Hindlimb muscle (tissue), 1 donor: ENCODE data around the gene OR1A1. TPM values are rescaled to one million over a fixed set of nuclear protein-coding genes. Genes with fewer than 3 reads are reported as not detected.
"Not testable (repeated sequence)": the region's sequence is repeated elsewhere in the genome, so short reads cannot be mapped to it uniquely, and the experiment has no call there.

ENCODE experiments used
- DNase-seq: peaks from one replicate; pipeline ENCODE4 v3.0.0-alpha.2; 2013
- polyA plus RNA-seq: library from polyadenylated mRNA; unstranded; fragments of 120-200 nt; gene quantifications from one replicate; pipeline ENCODE4 v1.2.1, GENCODE V29; 2013; ENCODE audit not compliant: insufficient read length

Gene OR1A1, protein sequence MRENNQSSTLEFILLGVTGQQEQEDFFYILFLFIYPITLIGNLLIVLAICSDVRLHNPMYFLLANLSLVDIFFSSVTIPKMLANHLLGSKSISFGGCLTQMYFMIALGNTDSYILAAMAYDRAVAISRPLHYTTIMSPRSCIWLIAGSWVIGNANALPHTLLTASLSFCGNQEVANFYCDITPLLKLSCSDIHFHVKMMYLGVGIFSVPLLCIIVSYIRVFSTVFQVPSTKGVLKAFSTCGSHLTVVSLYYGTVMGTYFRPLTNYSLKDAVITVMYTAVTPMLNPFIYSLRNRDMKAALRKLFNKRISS
- polyA plus RNA-seq, result 0.06 TPM

DNA sequence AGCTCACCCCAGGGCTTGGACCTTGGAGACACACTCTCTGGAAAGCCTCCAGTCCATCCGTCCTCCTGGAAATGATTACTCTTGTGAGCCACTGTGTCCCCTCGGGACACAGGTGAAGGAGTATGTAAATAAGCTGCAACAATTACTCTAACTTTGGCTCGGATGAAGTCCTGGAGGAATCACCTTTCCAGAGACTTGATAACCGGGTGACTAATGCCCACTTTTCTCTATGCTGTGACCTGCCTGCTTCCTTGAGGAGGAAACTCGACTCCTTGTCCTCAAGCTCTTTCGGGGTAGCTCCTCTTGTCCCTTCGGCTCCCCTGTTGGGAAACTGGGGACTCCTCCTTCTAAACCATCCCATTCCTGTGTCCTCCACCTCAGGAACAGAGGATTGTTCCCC is at the start of gene OR1A1:
Gene OR1A1 (plus strand): TSS at position 301 of the 400 bp plus-strand sequence. CDS start 7,954 bp downstream, outside the sequence.
- DNase-seq, result no peak

DNA sequence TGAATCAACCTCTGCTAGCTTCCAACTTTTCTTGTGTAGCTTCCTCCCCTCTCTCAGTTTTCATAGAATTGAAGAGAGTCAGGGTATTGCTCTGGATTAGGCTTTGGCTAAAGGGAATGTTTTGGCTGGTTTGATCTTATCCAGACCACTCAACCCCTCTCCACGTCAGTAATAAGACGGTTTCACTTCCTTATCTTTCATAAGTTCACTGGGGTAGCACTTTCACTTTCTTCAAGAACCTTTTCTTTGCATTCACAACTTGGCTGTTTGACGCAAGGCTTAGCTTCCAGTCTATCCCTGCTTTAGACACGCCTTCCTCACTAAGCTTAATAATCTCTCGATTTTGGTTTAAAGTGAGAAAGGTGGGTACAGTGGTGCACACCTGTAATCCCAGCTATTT is 39.9 kb upstream of the OR1A1 start:
- DNase-seq, result no peak

DNA sequence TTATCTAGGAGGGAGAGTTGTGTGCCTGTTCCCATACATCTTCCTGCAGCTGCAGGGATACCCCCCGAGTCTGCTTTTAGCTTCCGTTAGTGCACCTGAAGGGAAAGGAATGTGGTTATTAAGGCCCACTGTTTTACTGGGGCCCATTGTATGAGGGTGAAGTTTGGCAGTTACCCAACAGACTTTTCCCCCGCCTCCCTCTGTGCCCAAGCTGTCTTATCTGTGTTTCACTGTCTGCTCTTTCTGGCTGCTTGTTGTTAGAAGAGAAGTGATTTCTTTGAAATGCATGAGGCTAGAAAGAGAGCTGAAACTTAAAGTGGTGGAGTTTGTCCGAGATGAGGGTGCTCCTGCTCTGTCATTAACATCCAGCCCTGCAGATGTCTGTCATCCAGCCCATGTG is 17.5 kb upstream of the OR1A1 start:
- DNase-seq, result no peak

DNA sequence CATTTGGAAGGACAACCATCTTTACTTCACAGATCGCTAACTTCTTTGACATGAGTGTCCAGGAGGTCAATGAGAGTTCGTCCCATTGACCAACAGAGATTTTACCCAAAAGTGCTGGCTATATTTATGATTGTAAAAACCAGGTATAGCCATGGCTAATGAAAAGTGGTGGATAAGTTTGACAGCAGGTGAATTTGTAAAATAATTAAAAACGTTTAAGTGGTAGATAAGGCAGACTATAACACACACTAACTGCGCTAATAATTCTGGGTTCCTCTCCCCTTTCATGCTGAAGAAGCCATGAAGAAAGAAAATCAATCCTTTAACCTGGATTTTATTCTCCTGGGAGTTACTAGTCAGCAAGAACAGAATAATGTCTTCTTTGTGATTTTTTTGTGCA is 10.2 kb upstream of the OR1A1 start, which contains the start of gene OR1A2:
Gene OR1A2 (plus strand): TSS at position 301 of the 400 bp plus-strand sequence. CDS start 0 bp downstream, at position 301.
- no peak for DNase-seq

DNA sequence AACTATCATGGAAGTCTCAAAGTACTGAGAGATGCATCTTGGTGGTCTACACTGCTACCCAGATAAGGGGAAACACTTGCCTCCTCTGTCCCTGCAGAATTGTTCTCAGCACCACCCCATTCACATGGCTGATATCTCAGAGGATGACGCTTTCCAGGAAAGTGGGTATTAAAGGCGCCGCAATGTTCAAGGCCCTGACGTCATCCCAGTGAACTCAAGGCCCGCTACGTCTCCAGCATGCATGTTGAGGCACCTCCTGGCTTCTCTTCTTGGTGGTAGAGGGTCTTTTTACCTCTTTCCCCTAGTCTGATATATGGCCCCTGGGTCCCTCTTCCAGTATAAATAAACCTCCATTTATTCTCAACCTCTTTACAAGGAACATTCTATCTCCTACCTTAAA is 1.0 kb downstream of the OR1A1 start:
- DNase-seq, result no peak

DNA sequence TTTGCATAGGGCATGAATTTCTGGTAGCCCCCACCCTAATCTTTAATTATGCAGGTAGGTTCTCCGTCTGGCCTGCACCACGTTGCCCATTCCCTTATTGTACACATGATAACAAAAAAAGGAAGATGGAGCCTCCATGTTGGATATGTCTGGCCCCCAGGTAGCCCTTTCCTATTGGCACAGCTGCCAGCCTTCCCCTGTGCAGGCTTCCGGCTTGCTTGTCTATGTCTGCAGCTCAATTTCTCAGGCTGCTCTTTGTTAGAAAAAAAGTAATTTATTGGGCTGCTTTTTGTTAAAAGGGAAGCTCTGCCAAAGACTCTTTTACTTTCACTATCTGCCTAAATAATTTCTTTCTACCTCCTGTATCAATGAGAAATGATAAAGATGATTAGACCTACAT is 5.5 kb downstream of the OR1A1 start:
- no peak for DNase-seq

DNA sequence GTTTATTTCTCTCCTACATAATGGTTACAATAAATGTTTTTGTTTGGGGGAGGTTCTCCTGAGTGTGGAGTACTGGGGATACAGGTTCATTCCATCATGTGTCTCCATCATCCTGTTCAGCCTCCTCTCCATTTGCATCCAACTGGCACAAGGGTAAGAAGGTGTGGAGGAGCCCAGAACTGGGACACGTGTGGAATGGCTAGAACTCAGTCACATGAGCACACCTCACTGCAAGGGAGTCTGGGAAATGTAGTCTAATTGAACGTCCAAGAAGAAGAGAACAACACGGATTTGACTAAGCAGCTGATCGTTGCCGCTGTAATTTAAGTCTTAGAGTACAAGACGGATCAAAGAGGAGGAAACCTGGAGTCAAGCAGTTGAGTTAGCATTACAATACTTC is 6.1 kb downstream of the OR1A1 start:
- DNase-seq, result no peak

DNA sequence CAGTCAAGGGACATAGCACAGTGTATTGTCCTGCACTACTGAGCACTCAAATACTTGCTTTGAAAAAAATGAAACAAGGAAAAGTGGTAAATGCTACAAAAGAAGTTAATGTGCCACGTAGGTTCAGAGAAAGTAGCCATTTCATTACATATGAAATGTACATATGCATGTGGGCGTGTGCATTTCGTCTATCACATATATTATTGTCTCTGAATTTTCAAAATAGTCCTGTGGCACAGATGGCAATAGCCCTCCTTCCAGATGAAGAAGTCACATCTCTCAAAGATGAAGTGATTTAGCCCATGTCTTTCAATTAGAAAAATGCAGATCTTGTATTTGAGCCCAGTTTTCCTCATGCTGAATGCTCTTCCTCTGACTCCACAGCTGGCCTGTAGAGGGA is 12.5 kb downstream of the OR1A1 start:
- DNase-seq, result not testable (repeated sequence)

DNA sequence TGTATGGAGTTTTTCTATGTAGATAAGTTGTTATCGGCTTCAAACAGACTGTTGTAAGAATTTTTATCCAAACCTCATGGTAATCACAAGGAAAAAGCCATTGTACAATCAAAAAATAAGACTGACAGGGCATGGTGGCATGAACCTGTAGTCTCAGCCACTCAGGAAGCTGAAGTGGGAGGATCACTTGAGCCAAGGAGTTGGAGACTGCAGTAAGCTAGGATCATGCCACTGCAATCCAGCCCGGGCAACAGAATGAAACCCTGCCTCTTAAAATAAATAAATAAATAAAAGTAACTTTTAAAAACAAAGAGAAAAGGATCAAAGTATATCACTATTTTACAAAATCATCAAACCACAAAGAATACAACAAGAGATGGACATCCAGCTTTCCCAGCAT is 14.4 kb downstream of the OR1A1 start:
- no peak for DNase-seq

DNA sequence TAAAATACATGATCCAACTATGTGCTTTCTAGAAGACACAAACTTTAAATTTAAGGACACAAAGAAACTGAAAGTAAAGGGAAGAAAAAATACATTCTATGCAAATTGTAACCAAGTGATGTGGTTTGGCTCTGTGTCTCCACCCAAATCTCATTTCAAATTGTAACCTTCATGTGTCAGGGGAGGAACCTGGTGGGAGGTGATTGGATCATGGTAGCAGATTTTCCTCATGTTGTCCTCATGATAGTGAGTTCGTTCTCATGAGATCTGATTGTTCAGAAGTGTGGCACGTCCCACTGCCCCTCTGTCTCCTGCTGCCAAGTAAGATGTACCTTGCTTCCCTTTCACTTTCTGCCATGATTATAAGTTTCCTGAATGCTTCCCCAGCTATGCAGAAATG is 15.0 kb downstream of the OR1A1 start:
- DNase-seq, result no peak

DNA sequence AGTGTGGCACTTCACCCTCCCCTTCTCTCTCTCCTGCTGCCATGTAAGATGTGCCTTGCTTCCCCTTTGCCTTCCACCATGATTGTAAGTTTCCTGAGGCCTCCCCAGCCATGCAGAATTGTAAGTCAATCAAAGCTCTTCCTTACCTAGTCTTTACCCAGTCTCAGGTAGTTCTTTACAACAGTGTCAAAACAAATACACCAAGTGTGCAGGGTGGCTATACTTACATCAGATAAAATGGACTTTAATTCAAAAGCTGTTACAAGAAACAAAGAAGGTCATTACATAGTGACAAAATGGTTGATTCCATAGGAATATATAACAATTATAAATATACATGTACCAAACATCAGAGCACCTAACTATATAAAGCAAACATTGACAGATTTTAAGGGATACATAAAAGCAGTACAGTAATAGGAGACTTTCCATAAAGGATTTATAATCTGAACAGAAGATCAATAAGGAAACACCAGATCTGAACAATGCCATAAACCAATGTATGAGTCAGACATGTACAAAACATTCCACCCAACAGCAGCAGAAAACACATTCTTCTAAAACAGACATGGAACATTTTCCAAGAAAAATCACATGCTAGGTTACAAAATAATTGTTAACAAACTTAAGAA is 17.4 kb downstream of the OR1A1 start:
- DNase-seq, result not testable (repeated sequence)

DNA sequence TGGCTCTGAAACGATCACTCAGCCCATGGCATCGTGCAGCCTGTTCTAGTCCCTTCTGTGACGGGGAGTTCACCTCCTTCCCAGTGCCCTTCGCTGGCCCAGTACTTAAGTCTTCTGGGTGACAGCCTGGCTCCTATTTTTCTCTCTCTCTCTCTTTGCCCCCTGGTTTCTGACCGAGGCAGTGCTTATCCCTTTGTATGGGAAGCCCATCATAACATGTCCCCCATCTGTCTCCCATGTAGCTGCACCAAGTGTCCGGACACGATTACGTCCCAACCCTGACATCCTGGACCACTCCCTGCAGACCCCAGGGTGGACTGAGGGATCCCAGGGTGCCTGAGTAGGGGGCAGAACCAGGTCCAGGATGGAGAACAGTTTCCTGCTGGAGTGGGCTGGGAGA is 24.8 kb downstream of the OR1A1 start:
- DNase-seq, result not testable (repeated sequence)

DNA sequence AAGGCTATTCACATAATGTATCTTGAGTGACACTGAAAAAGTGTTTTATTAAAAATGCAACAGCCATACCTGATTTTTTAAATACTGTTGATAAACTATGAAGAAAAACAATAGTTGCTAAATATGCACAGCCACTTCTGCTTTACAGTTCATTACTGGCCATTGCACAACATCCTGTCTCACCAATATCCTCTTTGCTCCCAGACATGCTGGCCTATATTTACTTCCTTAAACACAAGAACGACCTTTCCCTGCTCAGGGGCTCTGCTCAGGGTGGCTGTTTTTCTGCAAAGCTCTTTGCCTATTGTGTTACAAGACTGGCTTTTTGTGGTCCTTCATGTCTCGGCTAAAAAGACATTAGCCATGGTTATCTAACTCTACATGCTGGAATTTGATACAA is 31.2 kb downstream of the OR1A1 start:
- peak; percentile 1 for DNase-seq

DNA sequence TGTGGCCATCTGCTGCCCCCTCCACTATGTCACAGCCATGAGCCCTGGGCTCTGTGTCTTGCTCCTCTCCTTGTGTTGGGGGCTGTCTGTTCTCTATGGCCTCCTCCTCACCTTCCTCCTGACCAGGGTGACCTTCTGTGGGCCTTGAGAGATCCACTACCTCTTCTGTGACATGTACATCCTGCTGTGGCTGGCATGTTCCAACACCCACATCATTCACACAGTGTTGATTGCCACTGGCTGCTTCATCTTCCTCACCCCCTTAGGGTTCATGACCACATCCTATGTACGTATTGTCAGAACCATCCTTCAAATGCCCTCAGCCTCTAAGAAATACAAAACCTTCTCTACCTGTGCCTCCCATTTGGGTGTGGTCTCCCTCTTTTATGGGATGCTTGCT is 33.6 kb downstream of the OR1A1 start:
- DNase-seq, result not testable (repeated sequence)

DNA sequence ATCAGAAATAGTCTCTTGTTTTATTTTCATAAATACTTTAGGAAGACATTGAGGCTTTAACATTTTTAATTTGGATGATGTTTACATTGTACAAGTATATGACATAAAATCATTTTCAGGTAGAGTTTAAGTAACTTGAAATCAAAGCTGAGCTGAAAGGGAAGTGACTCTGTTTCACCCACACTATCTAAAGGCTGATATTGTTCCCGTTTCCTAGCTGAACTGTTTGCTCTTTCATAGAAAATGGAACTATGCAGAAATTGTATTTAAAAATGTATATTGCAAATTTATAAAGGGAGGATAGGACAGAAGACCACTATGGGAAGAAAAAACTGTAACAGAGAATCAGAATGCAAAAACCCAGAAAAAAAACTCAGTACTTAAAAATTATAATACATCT is 37.4 kb downstream of the OR1A1 start:
- DNase-seq, result not testable (repeated sequence)

DNA sequence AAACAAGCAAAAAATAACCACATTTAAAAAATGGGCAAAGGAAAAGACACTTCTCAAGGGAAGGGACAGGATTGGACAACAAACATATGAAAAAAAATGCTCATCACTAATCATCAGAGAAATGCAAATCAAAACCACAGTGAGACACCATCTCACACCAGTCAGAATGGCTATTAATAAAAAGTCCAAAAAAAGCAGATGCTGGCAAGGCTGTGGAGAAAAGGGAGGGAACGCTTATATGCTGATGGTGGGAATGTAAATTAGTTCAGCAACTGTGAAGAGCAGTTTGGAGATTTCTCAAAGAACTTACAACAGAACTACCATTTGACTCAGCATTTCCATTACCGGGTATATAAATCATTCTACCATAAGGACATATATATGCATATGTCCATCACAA is 41.5 kb downstream of the OR1A1 start:
- DNase-seq, result not testable (repeated sequence)

DNA sequence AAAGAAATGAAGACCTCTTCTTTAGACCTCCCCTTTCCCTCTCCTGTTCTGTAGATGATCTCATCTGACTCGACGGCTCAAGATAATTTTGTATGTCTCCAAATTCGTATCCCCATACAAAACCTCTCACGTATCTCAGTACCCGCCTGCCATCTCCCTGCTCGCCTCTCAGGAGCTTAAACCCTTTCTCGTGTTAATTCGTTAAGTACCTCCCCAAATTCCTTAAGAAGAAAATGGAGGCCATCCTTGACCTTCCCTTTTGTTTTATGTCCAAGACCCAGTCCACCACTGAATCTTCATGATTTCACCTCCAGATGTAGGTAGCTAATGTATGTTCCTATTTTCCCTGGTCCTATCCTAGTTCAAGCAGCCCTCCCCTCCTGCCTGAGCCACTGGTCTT is 49.1 kb downstream of the OR1A1 start:
- no peak for DNase-seq

DNA sequence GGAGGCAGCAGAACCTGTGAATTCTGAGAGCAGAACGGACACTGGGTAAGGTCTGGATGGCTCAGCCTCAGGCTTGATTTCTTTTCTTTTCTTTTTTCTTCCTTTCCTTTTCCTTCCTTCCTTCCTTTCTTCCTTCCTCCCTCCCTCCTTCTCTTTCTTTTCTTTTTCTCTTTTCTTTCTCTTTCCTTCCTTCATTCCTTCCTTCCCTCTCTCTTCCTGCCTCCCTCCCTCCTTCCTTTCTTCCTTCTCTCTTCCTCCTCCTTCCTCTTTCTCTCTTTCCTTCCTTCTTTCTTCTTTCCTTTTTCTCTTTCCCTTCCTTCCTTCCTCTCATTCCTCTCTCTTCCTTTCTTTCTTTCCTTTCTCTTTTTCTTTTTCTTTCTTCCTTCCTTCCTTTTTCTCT is 52.7 kb downstream of the OR1A1 start:
- no peak for DNase-seq

DNA sequence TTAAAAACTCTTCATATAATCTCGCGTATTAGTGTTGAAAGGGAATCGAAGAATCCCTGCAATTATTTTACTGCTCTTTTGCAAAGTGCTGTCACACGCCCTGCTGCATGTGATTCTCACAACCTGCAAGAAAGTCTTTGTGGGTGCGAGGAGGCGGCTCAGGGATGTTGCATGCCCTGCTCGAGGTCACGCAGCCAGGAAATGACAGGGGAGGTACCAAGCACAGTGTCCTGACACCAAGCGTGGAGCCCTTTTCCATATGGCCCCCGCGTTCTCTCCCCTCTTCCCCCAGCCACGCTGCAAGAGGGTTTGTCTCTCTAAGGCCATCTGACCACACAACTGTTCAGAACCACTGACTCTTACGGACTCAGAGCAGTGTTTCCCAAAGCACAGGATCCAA is 53.1 kb downstream of the OR1A1 start:
- no peak for DNase-seq

Other genes with a start within 250 kb of the OR1A1 start
- not detected for gene OR1D5, start 144.1 kb upstream of the OR1A1 start, polyA plus RNA-seq
- gene OR1D2, start 103.2 kb upstream of the OR1A1 start, polyA plus RNA-seq, result not detected
- not detected for gene OR1G1, start 80.1 kb upstream of the OR1A1 start, polyA plus RNA-seq
- not detected for gene OR1A2, start 10.1 kb upstream of the OR1A1 start, polyA plus RNA-seq
- gene OR3A1, start 90.7 kb downstream of the OR1A1 start, polyA plus RNA-seq, result not detected
- 0.45 TPM for gene OR3A2, start 178.6 kb downstream of the OR1A1 start, polyA plus RNA-seq
- gene OR1E1, start 190.7 kb downstream of the OR1A1 start, polyA plus RNA-seq, result not detected
- gene OR3A3, start 203.7 kb downstream of the OR1A1 start, polyA plus RNA-seq, result not detected
- not detected for gene OR1E2, start 226.2 kb downstream of the OR1A1 start, polyA plus RNA-seq